Neural cell (in vitro differentiated cells): ENCODE data around the gene PTPRN2.

Source experiments
- EZH2 ChIP-seq: fragments of 200-600, 300-800 bp; shearing (Covaris generic), sonication (generic); IDR thresholded peaks from 2 replicates; pipeline ENCODE4 v1.6.1; 2014; ENCODE audit warnings: antibody characterized with exemption, low read length, borderline replicate concordance, mild to moderate bottlenecking; ENCODE audit not compliant: insufficient read depth, poor library complexity, severe bottlenecking
- POLR2AphosphoS5 ChIP-seq: IDR thresholded peaks from 2 replicates; pipeline ENCODE4 v1.6.1; 2012
- RAD21 ChIP-seq: fragments of 450-650 bp; conservative IDR thresholded peaks from 2 replicates; pipeline ENCODE4 v1.6.1; 2014; ENCODE audit warnings: antibody characterized with exemption, mild to moderate bottlenecking, moderate library complexity
- SMC3 ChIP-seq: fragments of 450-650 bp; conservative IDR thresholded peaks from 2 replicates; pipeline ENCODE4 v1.6.1; 2014; ENCODE audit warnings: antibody characterized with exemption, mild to moderate bottlenecking, moderate library complexity; ENCODE audit not compliant: poor library complexity
- TAF1 ChIP-seq: IDR thresholded peaks from 2 replicates; pipeline ENCODE4 v1.6.1; 2012; ENCODE audit warnings: low read depth
- TF ChIP-seq, protein P1 (sequence below): fragments of 450-650 bp; IDR thresholded peaks from 2 replicates; pipeline ENCODE4 v1.5.1; 2014; ENCODE audit warnings: antibody characterized with exemption, mild to moderate bottlenecking, moderate library complexity; ENCODE audit not compliant: poor library complexity, severe bottlenecking
- TF ChIP-seq, protein P2 (sequence below): IDR thresholded peaks from 2 replicates; pipeline ENCODE4 v1.6.1; 2012; ENCODE audit warnings: borderline replicate concordance

DNA sequence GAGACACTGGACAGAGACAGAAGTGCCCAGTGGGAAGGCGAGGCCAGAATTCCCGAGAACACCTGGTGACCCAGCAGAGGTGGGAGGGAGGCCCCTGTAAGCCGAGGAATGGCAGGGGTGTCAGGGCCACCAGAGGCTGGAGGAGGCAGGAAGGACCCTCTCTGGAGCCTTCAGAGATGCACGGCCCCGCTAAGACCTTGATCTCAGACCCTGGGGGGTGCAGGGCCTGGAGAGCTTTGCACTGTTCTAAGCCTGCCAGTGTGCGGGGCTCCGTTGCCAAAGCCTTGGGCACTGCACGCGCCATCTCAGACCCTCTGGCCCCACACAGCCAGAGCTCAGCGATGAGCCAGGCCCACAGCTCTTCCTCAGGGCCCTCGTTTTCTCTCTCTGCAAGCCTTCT is 557.1 kb downstream of the PTPRN2 start:
- TF ChIP-seq, protein P1, sequence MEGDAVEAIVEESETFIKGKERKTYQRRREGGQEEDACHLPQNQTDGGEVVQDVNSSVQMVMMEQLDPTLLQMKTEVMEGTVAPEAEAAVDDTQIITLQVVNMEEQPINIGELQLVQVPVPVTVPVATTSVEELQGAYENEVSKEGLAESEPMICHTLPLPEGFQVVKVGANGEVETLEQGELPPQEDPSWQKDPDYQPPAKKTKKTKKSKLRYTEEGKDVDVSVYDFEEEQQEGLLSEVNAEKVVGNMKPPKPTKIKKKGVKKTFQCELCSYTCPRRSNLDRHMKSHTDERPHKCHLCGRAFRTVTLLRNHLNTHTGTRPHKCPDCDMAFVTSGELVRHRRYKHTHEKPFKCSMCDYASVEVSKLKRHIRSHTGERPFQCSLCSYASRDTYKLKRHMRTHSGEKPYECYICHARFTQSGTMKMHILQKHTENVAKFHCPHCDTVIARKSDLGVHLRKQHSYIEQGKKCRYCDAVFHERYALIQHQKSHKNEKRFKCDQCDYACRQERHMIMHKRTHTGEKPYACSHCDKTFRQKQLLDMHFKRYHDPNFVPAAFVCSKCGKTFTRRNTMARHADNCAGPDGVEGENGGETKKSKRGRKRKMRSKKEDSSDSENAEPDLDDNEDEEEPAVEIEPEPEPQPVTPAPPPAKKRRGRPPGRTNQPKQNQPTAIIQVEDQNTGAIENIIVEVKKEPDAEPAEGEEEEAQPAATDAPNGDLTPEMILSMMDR = no peak
- TF ChIP-seq RAD21 (no peak), SMC3 (no peak), POLR2AphosphoS5 (no peak), TAF1 (no peak), EZH2 (no peak)
- TF ChIP-seq, protein P2, sequence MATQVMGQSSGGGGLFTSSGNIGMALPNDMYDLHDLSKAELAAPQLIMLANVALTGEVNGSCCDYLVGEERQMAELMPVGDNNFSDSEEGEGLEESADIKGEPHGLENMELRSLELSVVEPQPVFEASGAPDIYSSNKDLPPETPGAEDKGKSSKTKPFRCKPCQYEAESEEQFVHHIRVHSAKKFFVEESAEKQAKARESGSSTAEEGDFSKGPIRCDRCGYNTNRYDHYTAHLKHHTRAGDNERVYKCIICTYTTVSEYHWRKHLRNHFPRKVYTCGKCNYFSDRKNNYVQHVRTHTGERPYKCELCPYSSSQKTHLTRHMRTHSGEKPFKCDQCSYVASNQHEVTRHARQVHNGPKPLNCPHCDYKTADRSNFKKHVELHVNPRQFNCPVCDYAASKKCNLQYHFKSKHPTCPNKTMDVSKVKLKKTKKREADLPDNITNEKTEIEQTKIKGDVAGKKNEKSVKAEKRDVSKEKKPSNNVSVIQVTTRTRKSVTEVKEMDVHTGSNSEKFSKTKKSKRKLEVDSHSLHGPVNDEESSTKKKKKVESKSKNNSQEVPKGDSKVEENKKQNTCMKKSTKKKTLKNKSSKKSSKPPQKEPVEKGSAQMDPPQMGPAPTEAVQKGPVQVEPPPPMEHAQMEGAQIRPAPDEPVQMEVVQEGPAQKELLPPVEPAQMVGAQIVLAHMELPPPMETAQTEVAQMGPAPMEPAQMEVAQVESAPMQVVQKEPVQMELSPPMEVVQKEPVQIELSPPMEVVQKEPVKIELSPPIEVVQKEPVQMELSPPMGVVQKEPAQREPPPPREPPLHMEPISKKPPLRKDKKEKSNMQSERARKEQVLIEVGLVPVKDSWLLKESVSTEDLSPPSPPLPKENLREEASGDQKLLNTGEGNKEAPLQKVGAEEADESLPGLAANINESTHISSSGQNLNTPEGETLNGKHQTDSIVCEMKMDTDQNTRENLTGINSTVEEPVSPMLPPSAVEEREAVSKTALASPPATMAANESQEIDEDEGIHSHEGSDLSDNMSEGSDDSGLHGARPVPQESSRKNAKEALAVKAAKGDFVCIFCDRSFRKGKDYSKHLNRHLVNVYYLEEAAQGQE = no peak
